Left cardiac atrium (tissue), 4 donors: ENCODE measurements around the gene LCN9. TPM values are rescaled to one million over a fixed set of nuclear protein-coding genes. Genes with fewer than 3 reads are reported as not detected.
"Not testable (repeated sequence)": the region's sequence is repeated elsewhere in the genome, so short reads cannot be mapped to it uniquely, and the experiment has no call there.

Source experiments
- ATAC-seq, 2 donors: fragments of 200-7000 bp; cut with Tn5 transposase; one replicate each; pipeline ENCODE4 v1.9.1; 2020; ENCODE audit warnings: mild to moderate bottlenecking in 2 of 2, moderate library complexity in 2 of 2
- DNase-seq: peaks from one replicate; pipeline ENCODE4 v3.0.0-alpha.2; 2020
- intact Hi-C, 2 donors: fragments of 100-400 bp; cut with DNase I; formaldehyde crosslinking; loops; one replicate each; pipeline versions ENCODE4 v1.14.1 to v1.15.1; 2022 to 2023
- total RNA-seq, 2 donors: library from RNA; stranded (reverse); fragmentation: NEBNext Ultra II Directional; extraction: Animal tissue kit (Norgen Biotek cat#: 25700); gene quantifications; one replicate each; pipeline ENCODE4 v1.2.1, GENCODE V29; 2021
- donor health status: DM: no; HTN: yes; CAD: no.
- donor health status: DM: no; HTN: yes; CAD: no; lungs with severe emphysema.
- donor health status: DM: yes; HTN: yes; CAD: no.
- donor health status: Dilated cardiomyopathy.

The LCN9 gene
- total RNA-seq, 2 donors from 2014 or later = not detected

DNA sequence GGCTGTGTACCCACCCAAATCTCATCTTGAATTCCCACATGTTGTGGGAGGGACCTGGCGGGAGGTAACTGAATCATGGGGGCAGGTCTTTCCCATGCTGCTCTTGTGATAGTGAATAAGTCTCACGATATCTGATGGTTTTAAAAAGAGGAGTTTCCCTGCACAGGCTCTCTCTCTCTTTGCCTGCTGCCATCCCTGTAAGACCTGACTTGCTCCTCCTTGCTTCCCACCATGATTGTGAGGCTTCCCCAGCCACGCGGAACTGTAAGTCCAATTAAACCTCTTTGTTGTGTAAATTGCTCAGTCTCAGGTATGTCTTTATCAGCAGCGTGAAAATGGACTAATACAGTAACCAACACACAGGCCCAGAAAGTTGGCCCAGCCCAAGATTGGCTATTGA, 5.9 kb downstream of the LCN9 start:
- DNase-seq, ATAC-seq, intact Hi-C loops: not testable (repeated sequence)

DNA sequence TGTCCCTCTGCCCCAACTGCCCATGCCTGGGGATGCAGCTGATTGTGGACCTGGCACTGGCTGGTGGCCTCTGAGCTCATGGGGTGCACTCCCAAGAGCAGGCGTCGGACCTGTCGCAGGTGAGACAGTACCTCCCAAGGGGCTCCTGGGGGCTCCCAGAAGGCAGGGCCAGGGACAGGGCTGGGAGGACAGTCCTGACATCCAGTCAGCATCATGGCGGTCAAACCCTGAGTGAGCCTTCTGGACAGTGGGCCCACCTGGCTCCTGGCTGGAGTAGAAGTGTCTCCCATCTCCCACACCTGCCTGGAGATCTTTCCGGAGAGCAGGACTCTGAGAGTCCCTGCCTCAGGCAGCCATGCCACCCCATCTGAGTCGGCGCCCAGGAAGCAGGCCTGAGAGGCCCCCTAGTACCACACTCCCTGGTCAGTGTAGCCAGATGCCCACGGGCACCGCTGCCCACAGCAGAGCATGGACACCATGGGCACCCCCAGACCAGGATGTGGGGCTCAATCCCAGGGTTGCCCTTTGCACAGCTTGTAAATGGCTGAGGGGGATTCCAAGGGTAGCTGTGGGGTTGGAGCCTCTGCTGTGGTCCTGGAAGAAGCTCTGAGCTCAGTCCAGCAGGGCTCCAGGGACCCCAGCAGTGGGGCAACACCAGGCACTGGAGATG, 6.6 kb downstream of the LCN9 start:
- ATAC-seq (no peak), DNase-seq (no peak)
- intact Hi-C loops = no loop called here

DNA sequence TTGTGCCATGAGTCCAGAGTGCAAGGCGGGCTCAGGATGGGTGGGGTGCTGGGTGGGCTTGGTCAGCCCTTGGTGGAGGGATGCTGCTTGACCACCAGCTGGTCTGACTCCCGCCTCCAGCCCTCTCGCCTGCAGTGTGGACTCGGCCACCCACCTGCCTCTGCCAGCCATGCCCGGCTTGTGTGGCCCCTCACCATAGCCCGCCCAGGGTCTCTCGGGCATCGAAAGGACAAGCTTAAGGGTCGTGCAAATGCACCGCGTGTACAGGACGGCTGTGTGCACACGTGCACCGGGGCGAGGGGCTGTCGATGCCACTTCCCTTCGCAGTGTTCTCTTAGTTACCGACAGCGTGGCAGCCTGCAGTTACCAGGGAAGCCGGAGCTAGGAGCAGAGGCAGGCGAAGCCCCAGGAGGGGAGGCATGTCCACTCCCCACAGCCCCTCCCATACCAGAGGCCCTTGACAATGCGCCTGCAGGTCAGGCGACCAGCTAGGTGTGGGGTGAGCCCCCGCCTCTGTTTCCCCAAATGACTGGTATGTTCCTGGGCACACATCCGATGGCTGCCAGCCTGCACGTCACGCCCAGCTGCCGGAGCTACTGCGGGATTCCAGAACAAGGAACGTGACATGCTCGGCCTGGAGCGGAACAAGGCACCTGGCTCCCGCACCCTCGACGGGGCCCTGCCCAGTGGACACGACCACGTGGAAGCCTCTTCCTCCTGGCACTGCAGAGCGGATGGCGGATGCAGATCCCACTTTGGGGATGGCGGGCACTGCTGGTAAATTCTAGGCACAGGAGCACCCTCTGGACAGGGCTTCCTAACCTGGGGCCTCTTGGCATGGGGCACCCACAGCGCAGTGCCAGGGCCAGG, 7.8 kb downstream of the LCN9 start:
- ATAC-seq (no peak), DNase-seq (no peak)
- intact Hi-C loops = no loop called here

DNA sequence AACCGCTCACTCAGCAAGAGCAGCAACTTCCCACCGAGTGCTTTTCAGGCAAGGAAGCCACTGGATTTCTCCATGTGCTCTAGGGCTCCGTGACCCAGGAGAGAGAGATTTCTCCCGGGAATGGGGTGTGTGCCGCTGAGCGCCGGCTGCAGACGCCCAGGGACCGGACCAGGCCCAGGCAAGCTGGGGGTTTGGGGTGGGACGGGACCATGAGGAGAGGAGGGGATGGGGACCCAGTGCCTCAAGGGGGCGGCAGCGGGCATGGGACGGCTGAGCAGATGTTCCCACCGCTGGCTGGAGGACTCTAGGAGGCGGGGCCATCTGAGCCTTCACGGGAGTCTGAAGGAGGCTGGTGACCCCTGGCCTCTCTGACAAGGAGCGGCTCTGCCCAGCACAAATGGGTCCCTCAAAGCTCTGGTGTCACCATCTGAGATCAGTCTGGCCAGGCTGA, 8.5 kb downstream of the LCN9 start:
- no peak for ATAC-seq
- intact Hi-C loops = no loop called here
- no peak for DNase-seq

DNA sequence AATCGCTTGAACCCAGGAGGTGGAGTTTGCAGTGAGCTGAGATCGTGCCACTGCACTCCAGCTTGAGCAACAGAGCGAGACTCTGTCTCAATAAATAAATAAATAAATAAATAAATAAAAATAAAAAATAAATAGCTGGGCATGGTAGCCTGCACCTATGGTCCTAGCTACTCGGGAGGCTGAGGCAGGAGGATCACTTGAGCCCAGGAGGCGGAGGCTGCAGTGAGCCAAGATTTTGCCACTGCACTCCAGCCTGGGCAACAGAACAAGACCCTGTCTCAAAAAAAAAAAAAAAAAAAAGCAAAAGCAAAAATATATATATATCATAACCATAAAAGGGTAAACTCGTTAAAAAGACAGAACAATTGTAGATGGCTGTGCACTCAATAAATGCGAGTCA, 9.7 kb downstream of the LCN9 start:
- not testable (repeated sequence) for DNase-seq, ATAC-seq

DNA sequence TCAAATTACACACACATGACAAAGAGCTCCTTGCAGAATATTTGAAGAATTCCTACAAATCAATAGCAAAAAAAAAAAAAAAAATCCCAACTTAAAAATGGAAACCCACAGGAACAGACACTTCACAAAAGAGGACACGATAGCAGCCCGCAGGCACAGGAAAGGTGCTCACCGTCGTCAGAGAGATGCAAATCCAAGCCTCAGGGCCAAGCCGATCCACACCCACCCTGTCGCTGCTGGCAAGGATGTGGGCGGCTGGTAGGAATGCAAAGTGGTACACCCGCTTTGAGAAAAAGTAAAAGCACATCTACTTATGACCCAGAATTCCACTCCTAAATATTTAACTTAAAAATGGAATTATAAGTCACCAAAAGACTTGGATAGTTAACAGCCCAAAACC, 10.8 kb downstream of the LCN9 start:
- intact Hi-C loops = no loop called here
- no peak for DNase-seq

More for the DNA sequence above, 9.7 kb downstream of the LCN9 start:
- intact Hi-C loops = not testable (repeated sequence)

DNA sequence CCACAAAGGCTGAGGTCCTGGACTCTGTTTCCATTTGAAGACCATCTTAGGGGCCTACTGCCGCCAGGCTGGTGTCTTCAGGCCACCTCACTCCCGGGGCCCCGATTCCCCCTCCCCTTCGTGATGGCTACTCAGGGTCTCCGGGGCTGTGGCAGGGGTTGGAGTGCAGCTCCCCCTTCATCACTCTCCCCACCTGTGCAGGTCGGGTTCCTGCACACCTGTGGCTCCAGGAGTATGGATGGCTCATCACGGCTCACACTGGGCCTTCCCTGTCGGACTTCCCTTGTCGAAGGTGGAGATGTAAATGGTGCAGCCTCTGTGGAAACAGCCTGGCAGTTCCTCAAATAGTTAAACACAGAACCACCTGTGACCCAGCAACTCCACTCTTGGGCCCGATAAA, 11.9 kb downstream of the LCN9 start:
- intact Hi-C loops = no loop called here
- DNase-seq (no peak), ATAC-seq (no peak)

More for the DNA sequence above, 10.8 kb downstream of the LCN9 start:
- ATAC-seq = no peak

DNA sequence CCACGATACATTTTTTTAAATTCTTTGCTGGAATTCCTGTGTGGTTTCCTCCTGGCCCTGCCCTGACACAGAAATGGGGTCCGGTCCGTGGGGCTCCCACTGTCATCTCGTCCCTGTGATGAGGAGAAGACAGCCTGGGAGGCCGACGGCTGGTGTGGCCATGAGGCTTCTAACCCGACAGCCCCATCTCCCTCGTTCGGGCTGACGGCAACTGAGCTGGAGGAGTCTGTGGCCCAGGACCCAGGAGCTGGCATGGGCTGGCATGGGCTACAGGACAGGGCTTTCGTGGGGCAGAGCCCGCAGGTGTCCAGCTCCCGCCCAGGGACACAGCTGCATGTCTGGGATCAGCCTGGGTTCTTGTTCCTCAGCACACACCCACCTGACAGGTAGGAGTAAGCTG, 13.8 kb downstream of the LCN9 start:
- DNase-seq (no peak), ATAC-seq (no peak)
- intact Hi-C loops = no loop called here

DNA sequence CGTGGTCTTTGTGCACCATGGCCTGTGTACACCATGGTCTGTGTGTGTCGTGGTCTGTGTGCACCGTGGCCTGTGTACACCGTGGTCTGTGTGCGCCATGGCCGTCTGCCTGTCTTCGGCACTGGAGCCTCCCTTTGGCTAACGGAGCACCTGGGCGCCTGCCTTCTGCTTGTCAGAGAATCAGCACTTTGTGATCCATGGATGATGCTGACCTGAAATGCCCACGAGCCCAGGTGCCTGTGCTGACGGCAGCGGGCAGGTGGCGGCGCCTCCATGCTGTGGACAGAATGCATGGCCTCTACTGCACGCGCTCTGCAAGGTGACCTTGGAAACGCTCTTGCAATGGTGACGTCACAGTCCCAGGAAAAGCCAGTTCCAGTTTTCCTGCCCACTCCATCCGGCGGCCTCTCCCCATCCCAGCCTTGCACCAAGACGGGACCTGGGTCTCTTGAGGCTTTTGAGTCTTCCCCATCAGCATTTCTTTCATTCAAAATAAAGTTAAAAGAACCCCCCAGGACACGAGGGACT, 14.6 kb downstream of the LCN9 start:
- ATAC-seq (no peak), DNase-seq (no peak)
- intact Hi-C loops = no loop called here

DNA sequence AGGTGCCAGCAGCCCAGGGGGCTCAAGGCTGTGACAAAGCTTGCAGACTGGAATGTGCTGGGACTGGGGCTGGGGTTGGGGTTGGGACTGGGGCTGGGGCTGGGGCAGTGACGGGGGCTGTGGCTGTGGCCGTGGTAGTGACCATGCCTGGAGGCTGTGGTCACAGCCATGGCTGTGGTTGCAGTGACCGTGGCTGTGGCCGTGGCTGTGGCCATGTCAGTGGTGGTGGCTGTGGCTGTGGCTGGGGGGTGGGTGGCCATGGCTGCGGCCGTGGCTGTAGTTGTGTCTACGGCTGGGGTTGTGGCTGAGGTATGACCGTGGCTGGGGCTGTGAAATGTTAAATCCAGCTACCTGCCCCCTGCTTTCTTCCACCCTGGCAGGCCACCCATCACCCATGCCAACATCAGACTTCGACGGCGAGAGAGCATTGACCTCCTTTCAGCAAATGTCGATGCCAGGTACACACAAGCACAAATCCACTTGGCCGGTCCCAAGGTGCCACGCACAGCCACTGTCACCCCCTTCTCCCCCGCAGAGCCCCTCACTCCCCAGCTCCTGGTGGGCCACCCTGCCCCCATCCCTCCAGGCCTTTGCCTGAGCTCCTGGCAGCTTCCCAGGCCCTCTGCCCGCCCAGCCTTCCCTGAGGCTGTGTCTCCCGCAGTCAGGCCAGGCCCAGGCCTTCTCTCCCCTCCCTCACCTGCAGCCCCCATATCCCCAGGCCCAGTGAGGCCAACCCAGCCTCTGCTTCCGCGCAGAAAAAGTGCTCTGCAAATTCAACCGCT, 15.3 kb downstream of the LCN9 start:
- DNase-seq = no peak
- no peak for ATAC-seq
- intact Hi-C loops = no loop called here

DNA sequence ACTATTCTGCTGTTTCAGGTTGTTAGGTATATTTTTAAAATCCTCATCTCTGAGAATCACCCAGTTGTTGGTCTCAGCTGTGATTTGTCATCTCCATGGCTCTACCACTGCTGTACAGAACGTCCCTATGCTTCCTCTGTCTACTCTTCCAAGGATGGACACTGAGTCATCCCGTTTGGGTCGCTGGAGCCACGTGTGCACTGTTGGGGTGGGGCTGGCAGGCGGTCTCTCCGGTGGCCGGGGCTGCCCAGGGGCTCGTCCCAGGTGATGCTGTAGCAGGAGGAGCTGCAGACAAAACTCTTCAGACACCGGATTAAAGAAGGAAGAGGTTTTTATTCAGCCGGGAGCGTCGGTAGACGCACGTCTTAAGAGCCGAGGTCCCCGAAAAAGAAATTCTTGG, 16.9 kb downstream of the LCN9 start:
- no peak for ATAC-seq
- no peak for DNase-seq
- intact Hi-C loops = no loop called here

DNA sequence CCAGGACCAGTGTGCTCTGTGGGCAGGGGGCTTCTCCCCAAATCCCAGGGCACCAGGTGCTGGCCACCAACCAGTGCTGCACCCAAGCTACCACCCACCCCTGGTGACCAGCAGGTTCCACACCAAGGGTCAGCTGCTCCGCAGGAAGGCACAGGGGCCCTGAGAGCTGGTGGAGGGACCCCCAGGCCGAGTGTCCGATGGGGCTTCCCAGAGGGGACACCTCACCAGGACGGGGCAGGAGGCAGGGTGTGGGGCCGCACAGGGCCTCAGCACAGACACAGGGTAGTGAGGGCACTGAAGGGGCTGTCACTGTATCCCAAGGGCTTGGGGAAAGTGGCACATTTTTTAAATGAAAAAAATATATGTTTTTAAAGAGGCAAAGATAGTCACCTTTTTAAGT, 18.1 kb downstream of the LCN9 start:
- no peak for ATAC-seq
- no peak for DNase-seq
- intact Hi-C loops = no loop called here

DNA sequence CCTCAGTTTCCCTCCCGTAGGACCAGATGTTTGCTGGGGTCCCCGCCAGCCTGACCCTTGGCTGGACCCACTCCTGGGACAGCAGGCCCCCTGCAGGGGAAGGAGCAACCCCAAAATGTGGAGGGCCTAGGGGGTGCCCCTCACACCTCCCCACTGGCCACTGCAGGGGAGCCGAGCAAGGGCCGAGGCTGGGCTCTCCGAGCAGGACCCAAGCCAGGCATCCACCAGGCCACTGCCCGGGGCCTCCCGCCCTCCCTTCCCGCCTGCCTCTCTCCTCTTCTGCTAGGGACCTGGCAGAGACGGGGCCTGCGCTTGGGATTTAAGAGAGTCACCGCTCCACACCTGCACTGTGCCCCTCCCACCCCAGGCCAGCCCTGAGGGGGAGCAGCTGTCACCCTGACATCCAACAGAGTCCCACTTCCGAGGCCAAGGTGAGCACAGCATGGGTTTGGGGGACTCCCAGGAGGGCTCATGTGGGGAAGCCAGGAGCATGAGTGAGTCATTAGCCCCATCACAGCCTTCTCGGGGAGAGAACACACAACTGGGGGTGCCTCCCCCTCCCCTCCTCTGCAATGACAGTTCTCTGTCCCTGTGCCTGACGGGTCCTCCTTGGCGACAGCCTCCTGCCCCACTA, 20.4 kb downstream of the LCN9 start:
- intact Hi-C loops = no loop called here
- DNase-seq (no peak), ATAC-seq (no peak)

DNA sequence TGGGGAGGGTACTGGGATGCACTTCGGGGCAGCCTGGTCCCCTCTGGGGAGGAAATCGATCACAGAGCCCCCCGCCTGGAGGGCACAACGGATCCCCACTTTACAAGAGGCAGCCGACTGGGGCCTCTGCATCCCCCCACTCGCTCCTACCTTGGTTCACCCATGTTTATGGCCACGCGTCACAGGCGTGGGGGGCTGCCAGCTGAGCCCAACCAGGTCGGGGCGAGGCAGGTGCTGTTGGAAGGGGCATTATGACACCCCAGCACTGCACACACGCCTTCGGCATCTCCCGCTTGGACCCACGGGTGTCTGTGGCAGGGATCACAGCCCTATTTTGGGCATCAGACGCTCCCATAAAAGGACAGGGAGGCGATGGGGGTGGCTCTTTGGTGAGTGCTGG, 21.6 kb downstream of the LCN9 start:
- no peak for DNase-seq
- ATAC-seq = no peak
- intact Hi-C loops = no loop called here

DNA sequence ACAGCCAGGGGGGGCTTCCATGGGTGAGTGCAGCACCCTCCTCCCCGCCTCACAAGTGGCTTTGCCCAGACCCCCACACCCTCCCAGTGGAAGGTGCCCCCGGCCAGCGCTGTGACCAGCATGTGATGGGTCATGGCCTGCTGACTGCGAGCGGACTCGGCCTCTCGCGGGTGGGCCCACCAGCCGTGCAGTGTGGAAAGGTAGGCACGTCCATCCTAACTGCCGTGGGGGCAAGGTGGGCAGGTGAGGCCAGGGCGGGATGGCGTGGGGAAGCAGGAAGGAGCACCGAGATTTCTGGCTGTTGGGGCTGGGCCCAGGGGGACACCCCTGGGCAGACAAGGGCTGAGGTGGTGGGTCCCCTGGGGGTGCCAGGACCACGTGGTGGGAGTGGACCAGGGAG, 24.1 kb downstream of the LCN9 start:
- no peak for ATAC-seq
- intact Hi-C loops = no loop called here
- DNase-seq = no peak

DNA sequence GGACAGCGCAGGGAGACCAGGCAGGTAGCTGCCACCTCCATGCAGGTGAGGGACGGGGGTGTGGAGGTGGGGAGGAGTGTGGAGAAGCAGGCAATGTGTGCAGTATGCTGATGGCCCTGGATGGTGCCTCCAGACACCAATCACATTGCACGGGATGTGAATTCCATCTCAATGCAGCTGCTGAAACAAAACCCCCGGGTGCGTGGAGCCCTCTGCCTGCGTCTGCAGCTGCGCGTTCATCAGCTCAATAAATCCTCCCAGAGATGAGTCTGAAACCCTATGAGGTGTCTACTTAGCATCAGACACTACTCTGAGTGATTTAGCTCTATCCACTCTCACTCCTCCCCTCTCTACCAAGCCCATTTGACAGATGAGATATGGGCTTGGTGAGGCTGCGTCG, 25.9 kb downstream of the LCN9 start:
- no peak for ATAC-seq
- intact Hi-C loops = no loop called here
- DNase-seq = no peak

DNA sequence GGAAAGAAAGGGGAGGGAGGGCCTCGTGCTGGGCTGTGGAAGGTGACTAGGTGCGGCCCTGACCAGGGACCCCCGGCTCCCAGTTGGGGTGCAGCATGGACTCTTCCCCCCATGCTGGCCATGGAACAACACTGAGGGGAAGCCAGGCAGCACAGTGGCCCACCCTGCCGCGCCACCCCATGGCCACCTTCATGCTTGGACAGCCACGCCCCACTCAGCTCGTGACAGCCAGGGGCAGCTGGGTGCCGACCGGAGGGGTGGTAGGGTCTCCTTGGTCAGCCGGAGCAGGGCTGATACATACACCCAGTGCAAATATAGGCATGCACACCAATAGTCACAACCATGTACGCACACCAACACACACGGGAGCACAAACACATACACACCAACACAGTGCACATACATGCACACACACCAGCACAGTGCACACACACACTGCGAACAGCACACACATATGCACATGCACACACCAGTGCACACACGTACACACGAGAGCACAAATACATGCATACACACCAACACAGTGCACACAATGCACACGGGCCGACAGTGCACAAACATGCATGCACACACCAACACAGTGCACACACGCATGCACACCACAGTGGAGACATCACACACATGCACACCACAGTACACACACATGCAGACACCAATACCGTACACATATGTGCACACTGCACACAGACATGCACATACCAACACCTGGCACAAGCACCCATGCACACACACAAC, 27.9 kb downstream of the LCN9 start:
- DNase-seq (no peak), ATAC-seq (no peak)
- intact Hi-C loops = no loop called here

DNA sequence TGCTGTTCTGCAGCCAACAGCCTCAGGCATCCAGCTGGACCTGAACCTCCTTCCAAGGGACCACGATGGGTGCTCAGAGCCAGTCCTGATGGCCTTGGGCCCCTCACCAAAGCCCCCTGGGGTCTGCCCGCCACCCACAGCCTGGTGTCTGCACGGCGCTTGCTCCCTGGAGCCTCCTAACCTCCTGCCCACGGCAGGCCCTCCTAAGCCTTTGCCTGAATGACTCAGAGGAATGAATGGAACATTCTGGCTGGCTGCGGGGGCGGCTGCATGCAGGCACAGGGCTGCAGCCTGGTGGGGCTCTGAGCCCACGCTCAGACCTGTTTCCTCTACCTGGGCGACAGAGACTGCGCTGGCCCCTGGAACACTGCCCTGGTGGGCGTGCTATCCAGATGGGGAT, 29.3 kb downstream of the LCN9 start:
- DNase-seq (no peak), ATAC-seq (no peak)
- intact Hi-C loops = no loop called here

DNA sequence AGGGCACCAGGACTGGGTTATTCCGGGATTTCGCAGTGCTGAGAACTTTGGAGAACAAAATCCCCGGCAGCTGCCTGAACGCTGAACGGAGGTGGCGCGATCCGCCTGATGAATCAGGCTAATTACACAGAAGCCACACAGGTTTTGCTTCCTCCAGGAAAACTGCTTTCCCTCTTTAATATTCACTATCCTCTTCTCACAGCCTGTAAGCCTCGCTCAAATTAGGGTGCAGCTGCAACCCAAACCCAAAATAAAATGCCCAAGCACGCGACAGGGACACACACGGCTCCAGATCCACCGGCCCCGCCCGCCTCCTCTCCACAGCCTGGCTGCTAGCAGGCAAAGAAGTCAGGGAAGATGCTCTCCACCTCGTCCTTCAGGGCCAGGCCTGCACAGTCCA, 30.2 kb downstream of the LCN9 start:
- DNase-seq = no peak
- intact Hi-C loops = no loop called here
- ATAC-seq = no peak
